Endodermal cell (in vitro differentiated cells): ENCODE data around the gene ENPEP. TPM values are rescaled to one million over a fixed set of nuclear protein-coding genes. Genes with fewer than 3 reads are reported as not detected.

Experiments used
- DNase-seq: peaks from one replicate; pipeline ENCODE4 v3.0.0-alpha.2; 2017
- H3K27ac ChIP-seq: 2 replicates; pipeline ENCODE4 v1.5.1; 2013; ENCODE audit warnings: mild to moderate bottlenecking, low read depth, low read length, moderate library complexity
- H3K27me3 ChIP-seq: 2 replicates; pipeline ENCODE4 v1.6.1; 2013; ENCODE audit warnings: mild to moderate bottlenecking, low read length, moderate library complexity; ENCODE audit not compliant: insufficient read depth, control insufficient read depth, poor library complexity, severe bottlenecking
- H3K36me3 ChIP-seq: 2 replicates; pipeline ENCODE4 v1.7.0; 2013; ENCODE audit warnings: mild to moderate bottlenecking, low read length, moderate library complexity; ENCODE audit not compliant: control insufficient read depth, insufficient read depth
- H3K4me1 ChIP-seq: one replicate; pipeline ENCODE4 v1.7.0; 2013; ENCODE audit warnings: low read length; ENCODE audit not compliant: control insufficient read depth, insufficient read depth
- H3K4me3 ChIP-seq: 2 replicates; pipeline ENCODE4 v1.5.1; 2013; ENCODE audit warnings: mild to moderate bottlenecking, low read length, moderate library complexity
- H3K9ac ChIP-seq: 2 replicates; pipeline ENCODE4 v1.6.1; 2013; ENCODE audit warnings: mild to moderate bottlenecking, low read length, moderate library complexity; ENCODE audit not compliant: poor library complexity, severe bottlenecking; ENCODE audit errors: extremely low read depth
- H3K9me3 ChIP-seq: 2 replicates; pipeline ENCODE4 v1.6.1; 2013; ENCODE audit warnings: mild to moderate bottlenecking, low read length, moderate library complexity; ENCODE audit not compliant: control insufficient read depth
- H3K27ac Mint-ChIP-seq: 2 replicates; pipeline ENCODE4 v1.8.0; 2020; ENCODE audit warnings: mixed read lengths
- H3K27me3 Mint-ChIP-seq: 2 replicates; pipeline ENCODE4 v1.8.0; 2021; ENCODE audit warnings: mild to moderate bottlenecking, mixed read lengths; ENCODE audit not compliant: insufficient read depth
- H3K36me3 Mint-ChIP-seq: 2 replicates; pipeline ENCODE4 v1.8.0; 2020; ENCODE audit warnings: low read depth, mixed read lengths
- H3K4me1 Mint-ChIP-seq: 2 replicates; pipeline ENCODE4 v1.8.0; 2020; ENCODE audit warnings: mixed read lengths
- H3K4me3 Mint-ChIP-seq: 2 replicates; pipeline ENCODE4 v1.8.0; 2020; ENCODE audit warnings: mild to moderate bottlenecking, moderate library complexity, mixed read lengths
- H3K9me3 Mint-ChIP-seq: 2 replicates; pipeline ENCODE4 v1.8.0; 2020; ENCODE audit warnings: mild to moderate bottlenecking, mixed read lengths
- CTCF ChIP-seq: fragments of 200-600 bp; sonication (generic); conservative IDR thresholded peaks from 2 replicates; pipeline ENCODE4 v1.5.0; 2021; ENCODE audit warnings: antibody characterized with exemption, mild to moderate bottlenecking
- WGBS, 2 experiments: methylation state at CpG; one replicate each; pipeline versions ENCODE4 v1.1.5 to v1.1.7; 2013; ENCODE audit warnings: missing lambda C conversion rate in 2 of 2, mixed read lengths in 1 of 2; ENCODE audit not compliant: insufficient coverage in 1 of 2, insufficient read length in 1 of 2; 5-methylcytosine and 5-hydroxymethylcytosine counted together
- total RNA-seq, 2 donors: library from RNA; stranded (reverse); fragmentation: NEBNext Ultra II Directional in 1 of 2; extraction: Animal tissue kit (Norgen Biotek cat#: 25700) in 1 of 2; gene quantifications; 2 replicates in 1 of 2; 3 replicates in 1 of 2; pipeline ENCODE4 v1.2.1, GENCODE V29; 2021

The ENPEP gene
- total RNA-seq, 2 donors from 2014 or later: 4.6 to 9.4 TPM

DNA sequence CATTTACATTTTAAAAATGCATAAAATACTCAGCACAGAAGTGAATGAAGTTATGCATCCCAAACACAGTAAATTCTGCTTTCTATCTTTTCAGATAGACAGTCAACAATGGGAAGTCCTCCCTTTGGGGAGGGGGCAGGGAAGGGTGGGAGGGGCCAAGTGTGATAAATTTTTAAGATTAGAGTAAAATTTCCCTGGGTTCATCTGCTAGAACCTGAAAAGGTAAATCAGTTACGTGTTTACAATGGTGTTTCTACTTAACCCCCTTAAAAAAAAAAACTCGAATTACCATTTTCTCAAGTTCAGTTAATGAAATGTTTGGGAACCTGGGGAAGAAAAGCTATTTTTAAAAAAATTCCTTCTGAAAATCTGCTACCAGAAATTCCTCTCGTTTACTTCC, 137.8 kb downstream of the ENPEP start:
- Histone ChIP-seq H3K4me1 (peaks cover 24% of the 10 kb centered on the region), H3K4me3 (peak overlapping the region; percentile 90), H3K27me3 (no peaks in the 10 kb centered on the region), H3K9me3 (no peaks in the 10 kb centered on the region), H3K9ac (peak overlapping the region; percentile 100), H3K27ac (peak overlapping the region; percentile 78), H3K36me3 (peaks cover 41% of the 10 kb centered on the region)
- Mint-ChIP-seq H3K27ac (peak overlapping the region; percentile 100), H3K4me3 (peak overlapping the region; percentile 97), H3K36me3 (peaks cover 37% of the 10 kb centered on the region), H3K9me3 (no peaks in the 10 kb centered on the region), H3K27me3 (peaks cover 8% of the 10 kb centered on the region), H3K4me1 (peaks cover 60% of the 10 kb centered on the region)
- 0% methylated on average over 1 to 2 of the region's 3 CpGs for WGBS, 2 experiments
- no peak for TF ChIP-seq CTCF
- peak; percentile 66 for DNase-seq

GRCh38 chr4:110614173-110614963, 138.4 kb downstream of the ENPEP start:
- no peaks in the 10 kb centered on the region for H3K9me3 Mint-ChIP-seq
- Histone ChIP-seq H3K9ac (peak overlapping the region; percentile 100), H3K9me3 (no peaks in the 10 kb centered on the region), H3K36me3 (peaks cover 35% of the 10 kb centered on the region), H3K4me3 (peak overlapping the region; percentile 90), H3K27ac (peak overlapping the region; percentile 78), H3K4me1 (peaks cover 21% of the 10 kb centered on the region), H3K27me3 (no peaks in the 10 kb centered on the region)
- no peak for TF ChIP-seq CTCF
- peak overlapping the region; percentile 100 for H3K27ac Mint-ChIP-seq
- peak; percentile 97 for DNase-seq
- whole genome bisulfite sequencing, 2 experiments: 0% methylated on average over 5 to 24 of the region's 27 CpGs
- H3K27me3 Mint-ChIP-seq: peaks cover 8% of the 10 kb centered on the region
- H3K4me1 Mint-ChIP-seq: peaks cover 58% of the 10 kb centered on the region
- peak overlapping the region; percentile 97 for H3K4me3 Mint-ChIP-seq
- peaks cover 31% of the 10 kb centered on the region for H3K36me3 Mint-ChIP-seq

Other genes with a start within 250 kb of the ENPEP start
- gene PITX2, start 146.9 kb downstream of the ENPEP start, total RNA-seq: 10 to 100 TPM; 28.8 to 32.7 TPM